ENCODE measurements around the gene POU6F2.

The POU6F2 gene

DNA sequence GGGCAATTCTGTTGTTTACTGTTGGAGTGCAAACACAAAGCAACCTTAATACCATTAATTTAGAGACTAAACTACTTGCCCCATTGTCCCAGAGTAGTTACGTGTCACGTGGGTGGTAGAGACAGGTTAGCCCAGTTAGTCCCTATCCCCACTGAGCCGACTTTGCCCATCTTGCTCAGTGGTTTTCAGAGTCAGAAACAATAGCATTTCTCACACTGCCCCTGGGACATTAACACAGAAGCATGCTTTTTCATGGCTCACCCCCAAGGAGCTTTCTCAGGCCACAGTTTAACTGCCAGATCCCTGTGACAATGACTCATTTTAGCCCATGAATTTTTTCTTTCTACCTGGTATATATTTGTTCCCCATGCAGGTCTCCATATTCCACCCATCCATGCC is 271.0 kb downstream of the POU6F2 start:
- DNase-seq (ENCODE audit: low read depth, low spot score) = no peak

DNA sequence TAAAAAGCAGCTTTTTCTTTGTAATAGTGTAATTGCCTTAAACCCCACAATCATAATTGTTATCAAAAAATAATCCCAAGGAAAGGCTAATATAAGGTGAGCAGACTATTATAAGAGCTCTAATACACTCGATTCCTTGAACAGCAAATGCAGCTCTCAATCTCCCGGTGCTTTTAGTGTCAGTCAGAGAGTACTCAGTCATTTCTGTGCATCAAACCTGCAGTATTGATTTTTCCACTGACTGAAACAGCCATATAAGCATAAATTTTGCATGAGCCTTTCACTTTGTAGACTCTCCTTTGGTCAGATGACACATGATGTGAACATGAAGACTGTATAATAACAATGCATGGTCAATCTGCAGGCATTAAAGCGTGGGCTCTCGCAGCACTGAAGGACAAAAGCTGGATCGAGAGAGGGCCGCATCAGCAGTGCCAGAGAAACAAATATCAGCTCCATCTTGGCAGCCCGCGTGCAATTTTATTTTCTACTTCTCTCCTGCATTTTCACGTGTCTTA is 272.0 kb downstream of the POU6F2 start:
- DNase-seq (ENCODE audit: low read depth, low spot score) = no peak

DNA sequence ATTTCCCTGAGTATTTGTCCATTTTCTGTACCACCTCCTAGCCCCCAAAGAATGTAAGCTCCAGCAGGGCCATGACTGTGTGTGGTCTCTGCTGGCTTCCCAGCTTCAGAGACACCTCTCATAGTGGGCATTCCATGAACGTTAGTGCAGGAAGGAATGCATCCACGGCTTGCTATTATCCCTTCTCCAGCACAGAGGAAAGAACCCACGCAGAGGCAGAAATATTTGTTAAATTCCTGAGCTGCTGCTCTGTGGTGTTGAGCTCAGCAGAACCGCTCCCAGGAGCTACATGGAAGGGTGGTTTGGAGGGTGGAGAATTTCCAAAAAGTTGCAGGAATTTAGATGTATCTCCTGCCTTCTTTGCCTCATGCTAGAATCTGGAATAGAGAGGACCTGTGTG is 275.2 kb downstream of the POU6F2 start:
- DNase-seq (ENCODE audit: low read depth, low spot score) = no peak

DNA sequence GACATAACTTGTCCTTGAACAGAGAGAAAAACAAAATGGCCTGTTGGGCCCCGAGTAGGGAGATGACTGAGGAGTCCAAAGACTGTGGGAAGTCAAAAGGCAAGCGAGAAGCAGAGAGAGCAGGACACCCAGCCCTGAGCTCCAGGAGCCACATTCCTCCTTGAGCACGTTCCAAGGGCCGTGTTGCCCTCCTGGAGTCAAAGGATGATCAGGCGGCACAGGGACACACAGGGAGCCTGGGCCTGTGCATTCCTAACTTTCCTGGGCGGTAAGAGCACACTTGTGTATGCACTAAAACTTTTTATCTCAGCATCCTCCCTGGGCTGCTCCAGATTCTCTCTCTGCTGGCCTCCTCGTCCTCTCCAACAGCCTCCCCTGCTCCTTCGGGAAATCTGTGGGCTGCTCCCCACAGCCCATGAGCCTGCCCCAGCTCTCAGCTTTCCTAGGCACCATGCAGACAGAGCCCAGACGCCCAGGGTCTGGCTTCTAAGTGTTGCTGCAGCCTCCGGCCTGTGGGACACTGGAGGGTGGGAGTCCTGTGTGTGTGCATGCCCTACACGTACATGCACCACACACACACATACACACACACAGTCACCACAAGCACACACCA is 281.8 kb downstream of the POU6F2 start:
- DNase-seq (ENCODE audit: low read depth, low spot score) = no peak

DNA sequence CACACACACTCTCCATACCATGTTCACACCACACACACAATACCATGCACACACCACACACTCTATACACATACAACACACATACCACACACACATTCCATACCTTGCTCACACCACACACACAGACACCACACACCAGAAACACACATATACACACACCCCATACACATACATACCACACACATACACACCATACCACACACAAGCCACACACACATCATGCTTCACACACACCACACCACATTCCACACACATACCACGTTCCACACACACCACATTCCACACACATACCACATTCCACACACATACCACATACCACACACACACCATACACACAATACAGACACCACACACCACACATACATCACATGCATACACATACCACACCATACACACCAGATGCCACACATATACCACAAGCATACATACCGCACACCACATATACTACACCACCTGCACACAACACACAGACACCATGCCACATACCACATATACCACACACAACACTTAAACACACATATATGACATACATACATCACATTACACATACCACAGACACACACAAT is 282.7 kb downstream of the POU6F2 start:
- no peak for DNase-seq (ENCODE audit: low read depth, low spot score)

DNA sequence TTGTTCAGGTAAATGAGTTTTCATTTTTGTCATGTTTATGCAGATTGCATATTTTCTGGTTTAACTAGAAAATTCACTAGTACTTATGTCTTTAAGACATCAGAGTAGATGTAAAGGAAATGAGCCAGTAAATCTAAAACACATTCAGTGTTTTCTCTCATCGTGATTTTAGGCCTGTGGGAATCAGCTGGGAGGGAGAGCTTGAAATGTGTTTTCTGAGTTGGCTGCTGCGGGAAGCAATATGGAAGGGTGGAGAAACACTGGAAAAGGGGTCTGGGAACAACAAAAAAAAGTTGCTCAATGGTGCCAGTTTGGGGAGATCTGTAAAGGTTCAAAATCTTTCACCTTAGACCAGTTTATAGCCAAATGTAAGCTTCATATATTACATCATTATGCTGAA is 284.1 kb downstream of the POU6F2 start:
- DNase-seq (ENCODE audit: low read depth, low spot score) = no peak

DNA sequence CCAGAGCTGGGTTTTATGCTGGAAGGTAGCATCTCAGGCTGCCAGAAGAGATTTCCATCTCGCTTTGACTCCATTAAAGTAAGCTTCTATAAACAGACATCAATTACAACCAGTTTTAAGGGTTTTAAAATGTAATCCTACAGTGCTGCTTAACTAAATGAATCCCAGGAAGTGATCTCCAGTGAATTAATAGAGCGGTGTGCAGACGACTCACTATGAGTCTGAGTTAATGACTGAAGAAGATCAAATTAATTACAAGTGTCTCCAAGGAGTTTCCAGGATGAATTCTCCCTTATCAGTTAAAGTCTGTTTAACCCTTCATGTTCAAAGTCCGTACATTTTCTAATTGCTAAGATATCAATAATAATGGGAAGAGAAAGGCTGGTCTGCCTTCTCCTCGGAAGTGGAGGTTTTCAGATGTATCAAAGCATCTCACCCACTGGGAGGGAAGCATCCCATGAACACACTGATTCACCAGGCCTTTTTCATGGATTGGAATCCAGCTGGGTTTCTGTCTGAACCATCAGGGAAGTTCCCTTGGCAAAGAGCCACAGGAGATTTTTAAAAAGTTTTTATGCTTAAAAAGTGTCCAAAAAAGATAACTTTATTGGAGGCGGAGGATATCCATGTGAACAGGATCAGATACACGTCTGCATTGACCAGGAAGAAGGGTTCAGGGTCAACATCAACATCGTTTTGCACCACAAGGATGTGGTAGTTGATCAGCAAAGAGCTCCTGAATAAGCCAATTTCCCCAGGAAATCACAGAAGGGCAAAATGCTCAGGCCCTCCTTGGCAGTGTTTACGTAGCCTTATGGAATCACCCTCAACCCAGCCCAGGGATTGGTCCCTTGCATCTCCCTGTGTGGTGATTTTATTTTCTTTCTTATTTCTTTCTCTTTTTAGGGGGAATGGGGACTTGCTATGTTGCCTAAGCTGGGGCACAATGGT is 288.2 kb downstream of the POU6F2 start:
- DNase-seq (ENCODE audit: low read depth, low spot score) = no peak

- DNase-seq (ENCODE audit: low read depth, low spot score) = no peak
These were observed 291.3 kb downstream of the POU6F2 start for GRCh38 chr7:39269034-39269433.

DNA sequence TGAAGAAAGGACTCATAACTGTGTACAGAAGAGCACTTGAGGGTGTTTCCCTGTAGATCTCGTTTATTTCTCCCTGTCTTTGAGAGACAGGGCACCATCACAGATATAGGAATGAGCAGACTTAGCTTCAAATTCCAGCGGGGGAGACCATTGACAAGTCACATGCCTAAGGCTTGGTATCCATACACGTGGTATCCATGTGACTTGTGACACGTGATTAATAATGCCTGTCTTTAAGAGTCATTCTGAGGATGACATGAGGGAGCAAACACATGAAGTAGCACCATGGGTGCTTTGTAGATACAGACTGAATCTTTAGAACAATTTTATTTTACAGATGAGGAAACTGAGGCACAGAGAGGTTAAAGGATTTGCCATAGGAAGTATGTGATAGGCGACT is 292.3 kb downstream of the POU6F2 start:
- DNase-seq (ENCODE audit: low read depth, low spot score) = no peak

GRCh38 chr7:39271402-39271801 is 293.7 kb downstream of the POU6F2 start:
- DNase-seq (ENCODE audit: low read depth, low spot score) = no peak

GRCh38 chr7:39272111-39272510 is 294.4 kb downstream of the POU6F2 start:
- no peak for DNase-seq (ENCODE audit: low read depth, low spot score)

DNA sequence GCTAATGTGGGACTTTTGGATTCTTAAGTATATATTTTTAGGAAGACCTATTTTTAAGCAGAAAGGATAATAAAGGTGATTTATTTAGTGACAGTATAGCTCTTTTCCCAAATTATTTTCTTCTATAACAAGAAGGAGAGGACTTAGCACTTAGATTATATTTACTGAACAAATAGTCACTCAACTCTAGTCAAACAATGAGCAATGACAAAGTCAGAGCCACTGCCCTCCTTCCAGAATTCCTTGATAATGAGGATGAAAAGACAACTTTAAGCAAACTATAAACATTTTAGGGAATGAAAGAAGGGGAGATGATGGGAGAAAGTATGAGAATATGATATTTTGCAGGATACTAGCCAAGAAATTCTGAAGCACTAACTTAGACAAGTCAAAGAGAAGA is 295.0 kb downstream of the POU6F2 start:
- no peak for DNase-seq (ENCODE audit: low read depth, low spot score)

GRCh38 chr7:39280337-39280736 is 302.6 kb downstream of the POU6F2 start:
- no peak for DNase-seq (ENCODE audit: low read depth, low spot score)

- no peak for DNase-seq (ENCODE audit: low read depth, low spot score)
These were observed 307.5 kb downstream of the POU6F2 start for GRCh38 chr7:39285256-39285655.

DNA sequence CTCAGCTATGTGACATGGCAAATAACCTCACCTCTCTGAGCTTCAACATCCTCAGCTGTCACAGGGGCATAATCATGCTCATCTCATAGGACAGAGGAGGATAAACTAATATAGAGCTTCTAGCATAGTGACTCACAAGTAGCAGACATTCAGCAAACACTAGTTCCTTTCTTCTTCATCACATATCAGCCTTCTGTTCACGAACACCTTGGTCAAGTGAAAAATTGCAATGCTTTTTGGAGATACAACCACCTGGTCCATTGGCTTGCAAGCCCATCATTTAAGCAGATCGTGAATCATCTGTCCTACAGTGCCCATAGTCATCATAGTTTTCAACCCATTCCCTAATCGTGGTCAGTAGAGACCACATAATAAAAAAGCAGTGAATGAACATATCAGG is 310.6 kb downstream of the POU6F2 start:
- no peak for DNase-seq (ENCODE audit: low read depth, low spot score)

DNA sequence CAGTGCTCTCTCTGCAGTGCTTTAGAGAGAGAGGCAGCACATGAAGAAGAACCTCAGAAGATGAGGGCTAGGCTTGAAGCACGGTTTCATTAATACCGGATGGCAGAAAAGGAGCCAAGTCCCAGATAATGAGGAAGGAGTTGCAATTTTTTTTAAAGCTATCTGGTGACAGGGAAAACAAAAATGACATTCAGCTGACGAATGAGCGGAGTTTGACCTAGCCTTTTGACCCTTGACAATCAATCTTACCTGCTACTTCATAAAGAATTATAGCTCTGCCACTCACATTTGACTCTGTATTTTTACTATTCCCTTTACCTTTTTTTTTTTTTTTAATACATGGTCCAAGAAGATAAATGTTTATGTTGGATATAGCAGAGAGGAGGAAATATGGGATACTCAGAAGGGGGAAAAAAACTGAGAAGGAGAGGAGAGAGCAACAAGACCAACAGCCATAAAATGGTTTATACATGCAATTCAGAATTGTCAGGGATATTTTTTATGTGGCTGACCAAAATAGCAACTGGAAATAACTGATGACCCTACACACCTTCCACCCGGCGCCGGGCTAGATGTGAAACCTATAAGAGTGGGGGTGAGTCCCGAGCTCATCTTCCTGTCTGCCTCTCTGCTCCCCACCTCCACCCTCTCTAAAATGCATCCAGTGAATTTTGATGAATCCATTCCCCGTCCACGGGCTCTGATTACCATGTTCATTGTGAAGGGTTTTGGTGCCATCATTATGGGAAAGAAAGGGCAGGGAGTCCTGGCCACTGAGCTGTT is 314.1 kb downstream of the POU6F2 start:
- no peak for DNase-seq (ENCODE audit: low read depth, low spot score)

GRCh38 chr7:39293056-39293823 is 315.5 kb downstream of the POU6F2 start:
- DNase-seq (ENCODE audit: low read depth, low spot score) = no peak

DNA sequence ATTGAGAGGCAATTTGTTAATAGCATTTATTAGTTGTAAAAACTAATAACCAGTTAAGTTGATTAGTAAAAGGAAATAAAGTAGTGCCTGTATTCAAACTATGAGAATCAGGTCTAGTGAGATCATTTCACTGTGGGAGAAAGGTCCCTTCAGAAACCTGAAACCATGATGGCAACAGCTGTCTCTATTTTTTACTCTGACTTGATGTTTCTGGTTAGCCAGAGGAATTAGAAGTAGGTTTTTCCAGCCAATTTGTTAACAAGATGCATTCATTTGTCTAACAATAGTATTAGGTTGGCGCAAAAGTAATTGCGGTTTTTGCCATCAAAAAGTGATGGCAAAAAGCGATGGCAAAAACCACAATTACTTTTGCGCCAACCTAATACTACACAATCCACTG is 316.3 kb downstream of the POU6F2 start:
- DNase-seq (ENCODE audit: low read depth, low spot score) = no peak

- DNase-seq (ENCODE audit: low read depth, low spot score) = no peak
These were observed 318.1 kb downstream of the POU6F2 start for GRCh38 chr7:39295796-39296195.

- DNase-seq (ENCODE audit: low read depth, low spot score) = no peak
These were observed 322.0 kb downstream of the POU6F2 start for GRCh38 chr7:39299695-39300094.

- DNase-seq (ENCODE audit: low read depth, low spot score) = no peak
These were observed 322.6 kb downstream of the POU6F2 start for GRCh38 chr7:39300276-39300675.
